Kidney tubule cell (primary cell): ENCODE results near the gene TBC1D32.
"Not testable (repeated sequence)": the region's sequence is repeated elsewhere in the genome, so short reads cannot be mapped to it uniquely, and the experiment has no call there.

Experiments
- DNase-seq: peaks from one replicate; pipeline ENCODE4 v3.0.0-alpha.2; 2018; ENCODE audit warnings: low spot score

Gene TBC1D32, protein sequence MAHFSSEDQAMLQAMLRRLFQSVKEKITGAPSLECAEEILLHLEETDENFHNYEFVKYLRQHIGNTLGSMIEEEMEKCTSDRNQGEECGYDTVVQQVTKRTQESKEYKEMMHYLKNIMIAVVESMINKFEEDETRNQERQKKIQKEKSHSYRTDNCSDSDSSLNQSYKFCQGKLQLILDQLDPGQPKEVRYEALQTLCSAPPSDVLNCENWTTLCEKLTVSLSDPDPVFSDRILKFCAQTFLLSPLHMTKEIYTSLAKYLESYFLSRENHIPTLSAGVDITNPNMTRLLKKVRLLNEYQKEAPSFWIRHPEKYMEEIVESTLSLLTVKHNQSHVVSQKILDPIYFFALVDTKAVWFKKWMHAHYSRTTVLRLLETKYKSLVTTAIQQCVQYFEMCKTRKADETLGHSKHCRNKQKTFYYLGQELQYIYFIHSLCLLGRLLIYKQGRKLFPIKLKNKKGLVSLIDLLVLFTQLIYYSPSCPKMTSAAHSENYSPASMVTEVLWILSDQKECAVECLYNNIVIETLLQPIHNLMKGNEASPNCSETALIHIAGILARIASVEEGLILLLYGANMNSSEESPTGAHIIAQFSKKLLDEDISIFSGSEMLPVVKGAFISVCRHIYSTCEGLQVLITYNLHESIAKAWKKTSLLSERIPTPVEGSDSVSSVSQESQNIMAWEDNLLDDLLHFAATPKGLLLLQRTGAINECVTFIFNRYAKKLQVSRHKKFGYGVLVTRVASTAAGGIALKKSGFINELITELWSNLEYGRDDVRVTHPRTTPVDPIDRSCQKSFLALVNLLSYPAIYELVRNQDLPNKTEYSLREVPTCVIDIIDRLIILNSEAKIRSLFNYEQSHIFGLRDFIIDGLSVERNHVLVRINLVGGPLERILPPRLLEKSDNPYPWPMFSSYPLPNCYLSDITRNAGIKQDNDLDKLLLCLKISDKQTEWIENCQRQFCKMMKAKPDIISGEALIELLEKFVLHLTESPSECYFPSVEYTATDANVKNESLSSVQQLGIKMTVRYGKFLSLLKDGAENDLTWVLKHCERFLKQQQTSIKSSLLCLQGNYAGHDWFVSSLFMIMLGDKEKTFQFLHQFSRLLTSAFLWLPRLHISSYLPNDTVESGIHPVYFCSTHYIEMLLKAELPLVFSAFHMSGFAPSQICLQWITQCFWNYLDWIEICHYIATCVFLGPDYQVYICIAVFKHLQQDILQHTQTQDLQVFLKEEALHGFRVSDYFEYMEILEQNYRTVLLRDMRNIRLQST

DNA sequence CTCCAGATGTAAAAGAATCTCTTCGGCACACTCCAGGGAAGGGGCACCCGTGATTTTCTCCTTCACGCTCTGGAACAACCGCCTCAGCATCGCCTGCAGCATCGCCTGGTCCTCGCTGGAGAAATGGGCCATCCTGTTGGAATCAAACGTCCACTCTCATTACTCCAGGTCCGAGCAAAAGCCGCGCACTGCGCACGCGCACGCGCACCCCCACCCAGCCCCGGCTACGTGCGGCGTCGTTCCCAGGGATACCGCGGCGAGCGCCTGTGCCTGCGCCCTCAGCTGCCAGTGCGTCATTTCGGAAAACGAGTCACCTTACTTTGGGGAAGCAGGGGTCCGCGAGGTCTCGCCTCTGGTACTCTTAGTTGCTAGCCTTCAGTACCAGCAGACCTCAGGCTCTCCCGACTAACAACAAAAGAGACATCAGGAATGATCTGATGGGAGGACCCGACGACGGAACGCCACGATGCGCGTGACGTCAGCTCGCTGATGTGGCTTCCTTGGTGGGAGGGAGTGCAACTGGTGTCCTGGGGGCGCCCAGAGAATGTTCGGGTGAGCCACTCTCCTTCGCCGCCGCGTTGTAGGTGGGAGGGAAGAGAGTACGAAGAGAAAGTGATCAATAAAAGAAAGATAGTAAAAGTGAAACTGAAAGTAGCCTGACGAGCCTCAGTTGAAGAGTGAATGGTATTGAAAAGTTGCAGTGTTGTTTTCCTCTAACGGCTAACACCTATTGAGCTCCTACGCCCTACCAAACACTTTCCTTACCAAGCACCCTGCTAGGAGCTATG is at the start of gene TBC1D32:
Gene TBC1D32, minus strand, starts transcription at position 182 of the 788 bp plus-strand sequence. Its CDS starts 50 bp downstream, at position 132.
- DNase-seq: peak; percentile 91

DNA sequence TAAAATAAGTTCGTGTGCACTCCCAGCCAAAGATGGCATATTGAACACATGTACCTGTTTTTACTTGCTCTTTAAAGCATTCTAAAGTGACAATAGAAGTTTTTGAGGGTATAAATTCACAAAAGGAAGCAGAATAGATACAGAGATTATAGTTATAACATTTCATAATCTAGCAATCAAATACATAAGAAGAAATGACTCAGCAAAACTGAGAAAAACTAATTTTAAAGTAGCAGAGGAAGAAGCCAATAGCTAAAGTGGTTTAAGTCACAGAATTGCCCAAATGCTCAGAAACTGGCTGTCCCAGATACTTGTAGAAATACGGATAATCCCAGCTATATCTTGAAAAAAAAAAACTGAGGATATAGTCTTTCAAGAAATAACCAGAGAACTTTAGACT is 49.2 kb upstream of the TBC1D32 start:
- DNase-seq: no peak

- no peak for DNase-seq
These were observed 48.3 kb upstream of the TBC1D32 start for GRCh38 chr6:121382467-121383121.

DNA sequence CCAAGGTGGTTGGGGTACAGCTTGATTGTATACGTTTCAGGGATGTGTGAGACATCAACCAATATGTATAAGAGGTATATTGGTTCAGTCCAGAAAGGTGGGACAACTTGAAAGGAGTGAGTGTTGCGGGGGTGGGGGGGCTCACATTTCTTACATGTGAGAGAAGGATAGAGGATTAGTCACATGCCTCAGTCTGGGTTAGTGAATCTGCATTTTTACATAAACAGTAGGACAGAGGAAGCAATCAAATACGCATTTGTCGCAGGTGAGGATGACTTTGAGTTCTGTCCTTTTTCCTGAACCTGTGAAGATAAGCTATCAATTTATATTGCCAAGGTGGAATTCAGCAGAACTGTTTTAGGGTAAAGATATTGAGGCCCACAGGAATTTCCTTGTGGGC is 42.1 kb upstream of the TBC1D32 start:
- DNase-seq: no peak

DNA sequence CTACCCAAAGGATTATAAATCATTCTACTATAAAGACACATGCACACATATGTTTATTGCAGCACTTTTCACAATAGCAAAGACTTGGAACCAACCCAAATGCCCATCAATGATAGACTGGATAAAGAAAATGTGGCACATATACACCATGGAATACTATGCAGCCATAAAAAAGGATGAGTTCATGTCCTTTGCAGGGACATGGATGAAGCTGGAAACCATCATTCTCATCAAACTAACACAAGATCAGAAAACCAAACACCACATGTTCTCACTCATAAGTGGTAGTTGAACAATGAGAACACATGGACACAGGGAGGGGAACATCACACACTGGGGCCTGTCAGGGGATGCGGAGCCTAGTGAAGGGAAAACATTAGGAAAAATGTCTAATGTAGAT is 39.9 kb upstream of the TBC1D32 start:
- DNase-seq: not testable (repeated sequence)

DNA sequence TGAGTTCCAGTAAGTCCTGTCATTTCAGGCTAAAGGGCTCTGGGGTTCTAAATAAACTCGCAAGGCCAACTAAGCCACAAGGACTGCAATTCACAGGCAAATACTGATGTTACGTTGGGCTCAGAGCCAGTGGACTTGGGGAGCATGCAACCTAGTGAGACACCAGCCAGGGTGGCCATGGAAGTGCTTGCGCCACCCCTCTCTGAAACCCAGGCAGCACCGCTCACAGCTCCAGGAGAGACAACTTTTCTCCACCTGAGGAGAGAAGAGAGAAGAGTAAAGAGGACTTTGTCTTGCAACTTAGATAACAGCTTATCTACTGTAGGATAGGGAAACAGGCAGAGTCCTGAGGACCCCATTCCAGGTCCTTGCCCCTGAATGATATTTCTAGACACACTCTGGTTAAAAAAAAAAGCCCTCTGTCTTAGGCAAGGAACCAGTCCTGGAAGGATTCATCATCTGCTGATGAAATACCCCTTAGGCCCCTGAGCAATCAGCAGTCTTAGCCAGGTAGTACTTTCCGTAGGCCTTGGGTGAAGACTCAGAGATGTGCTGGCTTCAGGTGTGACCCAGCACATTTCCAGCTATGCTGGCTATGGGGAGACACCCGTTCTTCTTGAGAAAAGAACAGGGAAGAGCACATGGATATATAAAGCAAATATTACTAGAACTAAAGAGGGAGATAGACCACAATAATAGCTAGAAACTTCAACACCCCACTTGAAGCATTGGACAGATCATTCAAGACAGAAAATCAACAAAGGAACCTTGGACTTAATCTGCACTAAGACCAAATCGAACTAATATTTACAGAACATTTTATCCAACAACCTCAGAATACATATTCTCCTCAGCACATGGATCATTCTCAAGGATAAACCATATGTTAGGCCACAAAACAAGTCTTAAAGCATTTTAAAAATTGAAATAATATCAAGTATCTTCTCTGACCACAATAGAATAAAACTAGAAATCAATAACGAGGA is 31.5 kb upstream of the TBC1D32 start:
- no peak for DNase-seq

GRCh38 chr6:121356575-121356974 is 22.3 kb upstream of the TBC1D32 start:
- no peak for DNase-seq

DNA sequence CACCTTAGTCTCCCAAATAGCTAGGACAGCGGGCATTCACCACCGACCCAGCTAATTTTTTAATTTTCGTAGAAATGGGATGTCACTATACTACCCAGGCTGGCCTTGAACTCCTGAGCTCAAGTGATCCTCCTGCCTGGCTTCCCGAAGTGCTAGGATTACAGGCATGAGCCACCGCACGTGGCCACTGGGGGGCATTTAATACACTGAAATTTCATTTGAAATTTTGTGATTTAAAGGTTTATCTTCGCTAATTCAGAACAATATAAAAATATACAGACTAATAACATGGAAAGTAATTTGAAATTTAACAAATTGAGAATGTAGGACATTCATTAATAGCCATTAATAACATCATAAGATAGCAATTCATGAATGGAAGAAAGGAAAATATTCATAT is 20.5 kb upstream of the TBC1D32 start:
- DNase-seq: no peak

DNA sequence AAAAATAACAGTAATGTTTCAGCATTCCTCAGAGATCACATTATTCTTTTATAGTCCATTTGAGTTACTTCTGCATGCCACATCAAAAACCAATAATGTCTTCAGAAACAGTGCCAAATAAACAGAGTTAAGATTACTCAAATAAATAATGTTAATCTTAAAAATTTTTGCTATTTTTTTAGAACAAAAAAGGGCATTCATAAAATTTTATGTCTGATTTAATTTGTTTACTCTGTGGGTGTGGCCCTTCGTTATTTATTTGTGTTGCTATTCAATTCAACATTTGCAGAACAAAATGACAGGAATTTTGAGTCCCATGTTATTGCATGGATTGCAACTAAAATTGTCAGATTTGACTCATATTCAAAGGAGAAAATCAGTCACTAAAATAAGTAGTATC is 18.7 kb upstream of the TBC1D32 start:
- no peak for DNase-seq

- DNase-seq: no peak
These were observed 17.6 kb upstream of the TBC1D32 start for GRCh38 chr6:121351916-121352315.

DNA sequence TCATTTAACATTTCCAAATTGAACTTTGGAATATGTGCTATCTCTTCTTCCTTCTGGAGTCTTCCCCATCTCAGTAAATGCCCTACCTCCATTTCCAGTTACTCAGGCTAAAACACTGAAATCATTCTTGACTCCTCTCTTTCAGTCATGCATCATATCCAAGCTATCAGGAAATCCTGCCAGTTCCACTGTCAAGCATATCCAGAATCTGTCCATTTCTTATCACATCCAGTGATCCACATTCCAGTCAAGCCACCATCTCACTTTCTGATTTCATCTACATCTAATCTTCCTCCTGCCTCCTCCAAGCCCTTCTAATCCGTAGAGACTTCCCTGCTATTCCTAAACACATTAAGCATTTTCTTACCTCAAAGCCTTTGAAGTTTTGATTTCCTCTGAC is 15.3 kb upstream of the TBC1D32 start:
- DNase-seq: no peak

DNA sequence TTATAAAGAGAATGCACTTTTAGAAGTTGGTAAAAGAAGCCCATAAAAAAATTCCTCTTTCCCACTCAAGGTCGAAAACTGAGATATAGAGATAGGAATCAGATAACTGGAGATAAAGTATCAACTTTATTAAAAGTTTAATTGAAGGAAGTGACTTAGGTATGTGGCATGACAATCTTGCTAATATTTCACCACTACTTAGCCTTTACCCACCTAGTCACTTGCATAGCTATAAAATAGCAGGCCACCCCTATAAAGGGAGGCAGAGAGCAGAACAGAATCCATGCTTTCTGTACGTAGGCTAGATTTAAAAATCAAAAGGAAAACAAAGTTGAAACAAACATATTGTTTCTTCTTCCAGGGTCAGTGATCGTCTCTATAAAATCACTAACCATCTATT is 13.2 kb upstream of the TBC1D32 start:
- peak; percentile 6 for DNase-seq

DNA sequence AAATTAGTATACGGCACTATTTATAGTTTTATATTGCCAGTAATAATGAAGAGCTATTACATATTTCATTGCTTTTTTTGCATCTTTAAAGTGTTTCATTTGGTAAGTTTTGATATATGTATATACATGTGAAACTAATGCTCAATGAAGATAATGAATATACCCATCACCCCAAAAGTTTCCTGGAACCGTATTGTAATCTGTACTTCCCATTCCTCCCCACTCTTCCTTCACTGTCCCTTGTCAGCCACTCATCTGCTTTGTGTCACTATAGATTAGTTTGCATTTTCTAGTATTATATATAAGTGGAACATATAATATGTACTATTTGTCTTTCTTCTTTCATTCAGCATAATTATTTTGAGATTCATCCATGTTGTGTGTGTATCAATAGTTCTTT is 10.3 kb upstream of the TBC1D32 start:
- no peak for DNase-seq

DNA sequence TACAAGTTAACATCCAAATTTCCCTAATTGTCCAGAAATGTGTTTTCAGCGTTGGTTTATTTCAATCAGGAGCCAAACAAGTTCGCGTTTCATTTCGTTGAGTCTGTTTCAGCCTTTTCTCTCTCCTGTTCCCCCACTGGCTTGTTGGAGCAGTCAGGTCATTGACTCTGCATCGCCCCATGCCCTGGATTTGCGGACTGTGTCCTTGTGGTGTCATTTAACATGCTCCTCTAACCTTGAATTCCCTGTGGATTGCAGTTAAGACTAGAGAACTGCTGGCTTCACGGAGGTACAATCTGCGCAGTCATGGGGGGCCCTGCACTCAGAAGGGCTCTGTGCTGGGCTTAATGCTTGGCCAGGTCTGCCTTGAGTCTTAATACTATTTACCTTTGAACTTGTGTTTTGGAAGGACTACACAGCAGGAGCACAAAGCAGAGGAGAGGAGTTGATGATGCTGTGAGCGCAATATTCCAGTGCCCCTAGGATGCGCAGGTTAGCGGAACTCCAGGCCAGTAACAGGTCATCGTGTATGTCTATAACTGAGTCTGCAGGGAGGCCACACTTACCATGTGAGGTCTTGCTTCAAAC is 5.5 kb upstream of the TBC1D32 start:
- DNase-seq: no peak

DNA sequence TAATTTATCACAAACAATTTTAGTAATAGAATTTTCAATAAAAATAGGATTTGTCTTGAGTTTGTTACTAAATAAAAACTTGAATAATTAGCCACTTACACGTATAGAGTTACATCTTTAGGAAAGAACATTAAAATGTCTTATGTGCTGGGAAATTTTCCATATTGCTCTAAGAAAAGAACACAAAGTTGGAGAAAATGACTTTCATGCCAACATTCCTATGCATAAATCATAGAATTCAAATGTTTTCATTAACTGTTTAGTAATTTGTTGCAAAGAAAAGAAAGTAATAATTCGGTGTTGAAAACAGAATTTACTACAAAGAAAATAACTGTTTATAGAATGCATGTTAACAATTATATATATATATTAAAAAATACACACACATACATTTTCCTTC is 4.7 kb upstream of the TBC1D32 start:
- DNase-seq: no peak

DNA sequence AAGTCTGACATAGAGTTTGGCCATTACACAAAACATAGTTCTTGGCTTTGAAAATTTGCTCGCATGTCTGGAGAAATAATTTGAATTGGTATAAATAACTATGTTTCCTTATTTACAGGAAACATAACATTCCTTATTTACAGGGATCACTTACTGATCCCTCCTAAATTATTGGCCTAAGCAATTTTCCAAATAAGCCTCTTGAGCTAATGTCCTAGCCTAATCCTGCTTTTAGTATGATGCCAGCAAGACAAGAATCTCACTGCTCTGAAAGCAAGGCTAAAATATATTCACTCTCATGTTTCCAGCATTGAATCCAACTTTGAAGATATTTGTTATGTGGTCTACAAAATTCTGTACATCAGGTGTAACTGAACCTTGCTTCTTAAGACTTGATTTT is 4.1 kb upstream of the TBC1D32 start:
- DNase-seq: no peak

DNA sequence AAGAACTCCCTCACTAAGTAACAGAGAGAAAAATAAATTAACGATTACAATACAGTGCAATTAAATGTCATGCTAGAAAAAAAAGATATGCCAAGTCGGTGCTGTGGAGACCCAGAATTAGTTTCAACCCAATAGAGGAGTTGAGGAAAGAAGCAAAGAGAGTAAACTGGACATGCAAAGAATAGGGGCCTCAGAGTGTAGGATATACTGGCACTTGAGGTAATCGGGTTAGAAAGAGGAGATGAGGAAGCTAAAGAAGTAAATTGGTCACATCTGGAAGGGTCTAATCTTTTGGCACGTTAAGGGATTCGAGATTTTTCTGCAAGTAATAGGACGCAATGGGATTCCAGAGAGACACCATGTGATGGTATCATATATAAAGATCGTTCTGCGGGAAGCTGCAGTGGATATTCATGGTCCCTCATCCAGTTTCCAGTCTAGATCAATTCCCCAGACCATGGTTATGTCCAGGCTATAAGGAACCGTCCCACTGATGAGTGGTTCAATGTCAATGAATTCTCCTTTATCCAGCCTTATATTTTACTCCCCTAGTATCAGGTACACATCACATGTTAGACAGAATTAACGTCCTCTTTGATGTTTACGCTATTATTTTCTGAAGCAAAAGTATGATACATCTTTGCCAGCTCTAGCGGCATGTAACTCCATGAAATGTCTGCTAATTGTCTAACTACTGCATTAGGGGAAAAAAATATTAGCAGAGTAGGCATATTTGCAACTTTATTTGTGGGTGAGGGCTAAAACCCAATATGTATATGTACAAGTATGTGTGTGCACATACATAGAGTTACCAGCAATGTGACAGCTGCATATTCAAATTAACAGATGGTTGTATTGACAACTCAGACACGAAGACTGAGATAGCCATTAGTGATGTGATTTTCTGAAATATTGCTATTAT is 1.1 kb upstream of the TBC1D32 start:
- no peak for DNase-seq

GRCh38 chr6:121333694-121334093 is 586 bp downstream of the TBC1D32 start:
- not testable (repeated sequence) for DNase-seq
